ENCODE results near the gene IGHMBP2. TPM values are rescaled to one million over a fixed set of nuclear protein-coding genes. Genes with fewer than 3 reads are reported as not detected.

Gene IGHMBP2
- polyA plus RNA-seq, 1 donor from 2014 or later = 9.5 TPM

DNA sequence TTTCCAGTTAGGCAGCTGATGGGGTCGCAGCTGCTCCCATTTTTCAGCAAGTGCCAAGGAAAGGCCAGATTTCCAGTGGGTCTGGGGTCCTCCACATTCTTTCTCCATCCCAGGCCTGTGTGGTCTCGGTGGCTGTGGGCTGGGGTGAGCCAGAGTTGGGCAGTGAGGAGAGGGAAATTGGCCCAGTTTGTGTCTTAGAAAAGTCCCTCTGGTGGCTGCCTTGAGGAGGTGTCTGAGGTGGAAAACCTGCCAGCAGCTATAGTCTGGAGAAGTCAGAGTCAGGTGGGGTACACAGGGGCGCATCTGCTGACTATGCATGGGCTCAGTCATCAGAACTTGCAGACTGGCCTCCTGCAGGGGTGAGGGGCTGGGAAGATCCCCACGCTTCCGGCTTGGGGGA, 46.6 kb downstream of the IGHMBP2 start:
- Histone ChIP-seq H3K4me3 (ENCODE audit: low read length) (no peak overlapping the region), H3K9me3 (ENCODE audit: low read length) (no peaks in the 10 kb centered on the region), H2AFZ (ENCODE audit: low read depth, low read length) (no peak overlapping the region), H3K9me2 (ENCODE audit: insufficient read depth, low read length) (no peaks in the 10 kb centered on the region), H3K9ac (ENCODE audit: low read length) (no peak overlapping the region), H3F3A (ENCODE audit: insufficient read depth, low read length, poor library complexity, severe bottlenecking) (no peaks in the 10 kb centered on the region), H3K27me3 (ENCODE audit: insufficient read depth, low read depth, low read length) (no peaks in the 10 kb centered on the region), H3K27ac (ENCODE audit: low read length) (no peak overlapping the region), H3K36me3 (ENCODE audit: insufficient read depth, low read length) (no peaks in the 10 kb centered on the region), H4K20me1 (ENCODE audit: insufficient read depth) (no peaks in the 10 kb centered on the region), H3K79me2 (replicated peaks; ENCODE audit: insufficient read depth, low read length) (no peaks in the 10 kb centered on the region), H3K4me2 (ENCODE audit: low read length) (no peak overlapping the region)
- TF ChIP-seq RAD21 (conservative IDR thresholded peaks at IDR 0.05) (no peak), EP300 (conservative IDR thresholded peaks at IDR 0.05; ENCODE audit: poor library complexity, severe bottlenecking) (no peak), POLR2AphosphoS5 (IDR thresholded peaks at IDR 0.05) (no peak)

DNA sequence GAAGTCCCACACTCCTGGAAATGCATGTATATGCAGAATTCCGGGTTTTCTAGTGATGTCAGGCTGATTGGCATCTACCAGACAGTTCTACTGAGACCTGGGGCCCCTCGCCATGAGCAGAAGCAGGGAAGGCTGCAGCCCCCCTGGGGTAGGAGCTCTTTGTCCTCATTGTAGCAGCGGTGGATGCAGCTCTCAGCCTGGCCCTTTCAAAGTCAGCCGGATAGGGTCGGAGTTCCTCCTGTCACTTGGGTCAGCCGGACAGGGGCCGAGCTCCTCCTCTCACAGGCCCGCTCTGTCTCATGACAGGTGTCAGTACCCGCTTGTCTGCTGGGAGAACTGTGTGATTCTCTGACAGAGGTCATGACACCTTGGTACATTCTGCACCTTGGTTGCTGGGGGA, 47.1 kb downstream of the IGHMBP2 start:
- no peaks in the 10 kb centered on the region for H3K9me3 ChIP-seq (ENCODE audit: low read length)

DNA sequence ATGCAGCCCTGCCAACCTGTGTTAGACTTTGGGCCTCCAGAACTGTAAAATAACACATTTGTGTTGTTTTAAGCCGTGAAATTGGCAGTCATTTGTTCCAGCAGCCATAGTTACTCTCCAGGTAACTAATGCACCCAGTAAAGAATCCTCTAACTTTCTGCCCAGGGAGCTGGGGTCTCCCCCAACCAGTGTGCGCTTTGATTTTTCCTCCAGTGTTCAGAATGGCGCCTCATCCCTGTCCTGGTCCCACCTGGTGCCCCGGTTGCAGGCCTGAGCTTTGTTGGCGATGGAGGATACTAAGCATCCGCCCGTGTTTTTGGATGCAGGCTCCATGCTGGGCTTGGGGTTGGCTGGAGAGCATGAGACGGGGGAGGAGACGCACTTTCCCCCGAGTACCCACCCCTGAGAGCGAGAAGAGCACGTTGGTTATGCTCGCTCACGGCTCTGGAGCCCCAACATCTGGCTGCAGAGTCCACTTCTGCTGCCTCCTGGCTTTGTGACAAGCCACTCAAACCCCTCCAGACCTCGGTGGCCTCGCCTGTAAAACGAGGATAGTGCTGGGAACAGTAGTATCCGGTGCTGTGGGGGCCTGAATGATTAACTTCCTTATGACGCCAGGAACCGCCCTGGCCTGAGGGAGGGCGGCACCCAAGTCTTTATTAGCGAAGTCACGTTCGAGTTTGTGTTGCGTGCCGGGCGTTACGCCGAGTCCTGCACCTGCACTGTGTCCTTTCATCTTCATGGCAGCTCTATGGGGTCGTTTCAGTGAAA, 51.3 kb downstream of the IGHMBP2 start:
- Histone ChIP-seq H3K4me3 (ENCODE audit: low read length) (no peak overlapping the region), H3K36me3 (ENCODE audit: insufficient read depth, low read length) (no peaks in the 10 kb centered on the region), H3K9me2 (ENCODE audit: insufficient read depth, low read length) (no peaks in the 10 kb centered on the region), H3K27me3 (ENCODE audit: insufficient read depth, low read depth, low read length) (no peaks in the 10 kb centered on the region), H3K27ac (ENCODE audit: low read length) (no peak overlapping the region), H2AFZ (ENCODE audit: low read depth, low read length) (no peak overlapping the region), H4K20me1 (ENCODE audit: insufficient read depth) (no peaks in the 10 kb centered on the region), H3K4me2 (ENCODE audit: low read length) (no peak overlapping the region), H3F3A (ENCODE audit: insufficient read depth, low read length, poor library complexity, severe bottlenecking) (no peaks in the 10 kb centered on the region), H3K9me3 (ENCODE audit: low read length) (no peaks in the 10 kb centered on the region), H3K79me2 (replicated peaks; ENCODE audit: insufficient read depth, low read length) (no peaks in the 10 kb centered on the region), H3K9ac (ENCODE audit: low read length) (no peak overlapping the region)
- no peak for TF ChIP-seq EZH2 (IDR thresholded peaks at IDR 0.05; ENCODE audit: borderline replicate concordance, insufficient read depth, low read length, poor library complexity, severe bottlenecking)
- TF ChIP-seq, protein P1, sequence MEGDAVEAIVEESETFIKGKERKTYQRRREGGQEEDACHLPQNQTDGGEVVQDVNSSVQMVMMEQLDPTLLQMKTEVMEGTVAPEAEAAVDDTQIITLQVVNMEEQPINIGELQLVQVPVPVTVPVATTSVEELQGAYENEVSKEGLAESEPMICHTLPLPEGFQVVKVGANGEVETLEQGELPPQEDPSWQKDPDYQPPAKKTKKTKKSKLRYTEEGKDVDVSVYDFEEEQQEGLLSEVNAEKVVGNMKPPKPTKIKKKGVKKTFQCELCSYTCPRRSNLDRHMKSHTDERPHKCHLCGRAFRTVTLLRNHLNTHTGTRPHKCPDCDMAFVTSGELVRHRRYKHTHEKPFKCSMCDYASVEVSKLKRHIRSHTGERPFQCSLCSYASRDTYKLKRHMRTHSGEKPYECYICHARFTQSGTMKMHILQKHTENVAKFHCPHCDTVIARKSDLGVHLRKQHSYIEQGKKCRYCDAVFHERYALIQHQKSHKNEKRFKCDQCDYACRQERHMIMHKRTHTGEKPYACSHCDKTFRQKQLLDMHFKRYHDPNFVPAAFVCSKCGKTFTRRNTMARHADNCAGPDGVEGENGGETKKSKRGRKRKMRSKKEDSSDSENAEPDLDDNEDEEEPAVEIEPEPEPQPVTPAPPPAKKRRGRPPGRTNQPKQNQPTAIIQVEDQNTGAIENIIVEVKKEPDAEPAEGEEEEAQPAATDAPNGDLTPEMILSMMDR (IDR thresholded peaks at IDR 0.05; ENCODE audit: poor library complexity, severe bottlenecking) = no peak
- no peak for TF ChIP-seq EP300 (conservative IDR thresholded peaks at IDR 0.05; ENCODE audit: poor library complexity, severe bottlenecking)
- TF ChIP-seq TAF1 (IDR thresholded peaks at IDR 0.05; ENCODE audit: low read depth) = no peak
- TF ChIP-seq RAD21 (conservative IDR thresholded peaks at IDR 0.05) = no peak
- no peak for TF ChIP-seq SMC3 (conservative IDR thresholded peaks at IDR 0.05; ENCODE audit: poor library complexity)
- no peak for TF ChIP-seq POLR2AphosphoS5 (IDR thresholded peaks at IDR 0.05)
- TF ChIP-seq, protein P2, sequence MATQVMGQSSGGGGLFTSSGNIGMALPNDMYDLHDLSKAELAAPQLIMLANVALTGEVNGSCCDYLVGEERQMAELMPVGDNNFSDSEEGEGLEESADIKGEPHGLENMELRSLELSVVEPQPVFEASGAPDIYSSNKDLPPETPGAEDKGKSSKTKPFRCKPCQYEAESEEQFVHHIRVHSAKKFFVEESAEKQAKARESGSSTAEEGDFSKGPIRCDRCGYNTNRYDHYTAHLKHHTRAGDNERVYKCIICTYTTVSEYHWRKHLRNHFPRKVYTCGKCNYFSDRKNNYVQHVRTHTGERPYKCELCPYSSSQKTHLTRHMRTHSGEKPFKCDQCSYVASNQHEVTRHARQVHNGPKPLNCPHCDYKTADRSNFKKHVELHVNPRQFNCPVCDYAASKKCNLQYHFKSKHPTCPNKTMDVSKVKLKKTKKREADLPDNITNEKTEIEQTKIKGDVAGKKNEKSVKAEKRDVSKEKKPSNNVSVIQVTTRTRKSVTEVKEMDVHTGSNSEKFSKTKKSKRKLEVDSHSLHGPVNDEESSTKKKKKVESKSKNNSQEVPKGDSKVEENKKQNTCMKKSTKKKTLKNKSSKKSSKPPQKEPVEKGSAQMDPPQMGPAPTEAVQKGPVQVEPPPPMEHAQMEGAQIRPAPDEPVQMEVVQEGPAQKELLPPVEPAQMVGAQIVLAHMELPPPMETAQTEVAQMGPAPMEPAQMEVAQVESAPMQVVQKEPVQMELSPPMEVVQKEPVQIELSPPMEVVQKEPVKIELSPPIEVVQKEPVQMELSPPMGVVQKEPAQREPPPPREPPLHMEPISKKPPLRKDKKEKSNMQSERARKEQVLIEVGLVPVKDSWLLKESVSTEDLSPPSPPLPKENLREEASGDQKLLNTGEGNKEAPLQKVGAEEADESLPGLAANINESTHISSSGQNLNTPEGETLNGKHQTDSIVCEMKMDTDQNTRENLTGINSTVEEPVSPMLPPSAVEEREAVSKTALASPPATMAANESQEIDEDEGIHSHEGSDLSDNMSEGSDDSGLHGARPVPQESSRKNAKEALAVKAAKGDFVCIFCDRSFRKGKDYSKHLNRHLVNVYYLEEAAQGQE (IDR thresholded peaks at IDR 0.05; ENCODE audit: borderline replicate concordance) = no peak
- TF ChIP-seq MXI1 (conservative IDR thresholded peaks at IDR 0.05; ENCODE audit: poor library complexity, severe bottlenecking) = no peak

More for the DNA sequence above, 47.1 kb downstream of the IGHMBP2 start:
- no peaks in the 10 kb centered on the region for H3K9me2 ChIP-seq (ENCODE audit: insufficient read depth, low read length)
- H3K36me3 ChIP-seq (ENCODE audit: insufficient read depth, low read length) = no peaks in the 10 kb centered on the region
- H4K20me1 ChIP-seq (ENCODE audit: insufficient read depth) = no peaks in the 10 kb centered on the region
- no peak overlapping the region for H3K27ac ChIP-seq (ENCODE audit: low read length)
- no peak overlapping the region for H2AFZ ChIP-seq (ENCODE audit: low read depth, low read length)
- H3K79me2 ChIP-seq (replicated peaks; ENCODE audit: insufficient read depth, low read length) = no peaks in the 10 kb centered on the region
- no peaks in the 10 kb centered on the region for H3K27me3 ChIP-seq (ENCODE audit: insufficient read depth, low read depth, low read length)
- H3K4me3 ChIP-seq (ENCODE audit: low read length) = no peak overlapping the region
- no peaks in the 10 kb centered on the region for H3F3A ChIP-seq (ENCODE audit: insufficient read depth, low read length, poor library complexity, severe bottlenecking)
- no peak overlapping the region for H3K9ac ChIP-seq (ENCODE audit: low read length)
- no peak overlapping the region for H3K4me2 ChIP-seq (ENCODE audit: low read length)
- no peak for TF ChIP-seq EZH2 (IDR thresholded peaks at IDR 0.05; ENCODE audit: borderline replicate concordance, insufficient read depth, low read length, poor library complexity, severe bottlenecking)
- TF ChIP-seq RAD21 (conservative IDR thresholded peaks at IDR 0.05) = no peak
- TF ChIP-seq TAF1 (IDR thresholded peaks at IDR 0.05; ENCODE audit: low read depth) = no peak
- TF ChIP-seq, protein P1 (IDR thresholded peaks at IDR 0.05; ENCODE audit: poor library complexity, severe bottlenecking) = no peak

Data from neural cell (in vitro differentiated cells).